ENCODE data around the gene CLN3. TPM values are rescaled to one million over a fixed set of nuclear protein-coding genes. Genes with fewer than 3 reads are reported as not detected.
A peak's percentile ranks its signal among the peaks of the same experiment; 100 is the strongest.
"Not testable (repeated sequence)": the region's sequence is repeated elsewhere in the genome, so short reads cannot be mapped to it uniquely, and the experiment has no call there.

CLN3 gene
- total RNA-seq, 1 donor from 2014 or later: 79.9 TPM

GRCh38 chr16:28475221-28475620 lies 16.7 kb downstream of the CLN3 start:
- Histone ChIP-seq H3K36me3 (peaks cover 74% of the 10 kb centered on the region), H3K4me1 (no peaks in the 10 kb centered on the region), H3K27ac (no peak overlapping the region), H3K4me3 (no peak overlapping the region), H3K27me3 (ENCODE audit: low read depth) (no peaks in the 10 kb centered on the region), H3K9me3 (no peaks in the 10 kb centered on the region)
- intact Hi-C loops (cut with DNase I): no loop called here
- no peak for ATAC-seq
- TF ChIP-seq, protein P1, sequence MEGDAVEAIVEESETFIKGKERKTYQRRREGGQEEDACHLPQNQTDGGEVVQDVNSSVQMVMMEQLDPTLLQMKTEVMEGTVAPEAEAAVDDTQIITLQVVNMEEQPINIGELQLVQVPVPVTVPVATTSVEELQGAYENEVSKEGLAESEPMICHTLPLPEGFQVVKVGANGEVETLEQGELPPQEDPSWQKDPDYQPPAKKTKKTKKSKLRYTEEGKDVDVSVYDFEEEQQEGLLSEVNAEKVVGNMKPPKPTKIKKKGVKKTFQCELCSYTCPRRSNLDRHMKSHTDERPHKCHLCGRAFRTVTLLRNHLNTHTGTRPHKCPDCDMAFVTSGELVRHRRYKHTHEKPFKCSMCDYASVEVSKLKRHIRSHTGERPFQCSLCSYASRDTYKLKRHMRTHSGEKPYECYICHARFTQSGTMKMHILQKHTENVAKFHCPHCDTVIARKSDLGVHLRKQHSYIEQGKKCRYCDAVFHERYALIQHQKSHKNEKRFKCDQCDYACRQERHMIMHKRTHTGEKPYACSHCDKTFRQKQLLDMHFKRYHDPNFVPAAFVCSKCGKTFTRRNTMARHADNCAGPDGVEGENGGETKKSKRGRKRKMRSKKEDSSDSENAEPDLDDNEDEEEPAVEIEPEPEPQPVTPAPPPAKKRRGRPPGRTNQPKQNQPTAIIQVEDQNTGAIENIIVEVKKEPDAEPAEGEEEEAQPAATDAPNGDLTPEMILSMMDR (IDR thresholded peaks at IDR 0.05): no peak
- DNase-seq: no peak

DNA sequence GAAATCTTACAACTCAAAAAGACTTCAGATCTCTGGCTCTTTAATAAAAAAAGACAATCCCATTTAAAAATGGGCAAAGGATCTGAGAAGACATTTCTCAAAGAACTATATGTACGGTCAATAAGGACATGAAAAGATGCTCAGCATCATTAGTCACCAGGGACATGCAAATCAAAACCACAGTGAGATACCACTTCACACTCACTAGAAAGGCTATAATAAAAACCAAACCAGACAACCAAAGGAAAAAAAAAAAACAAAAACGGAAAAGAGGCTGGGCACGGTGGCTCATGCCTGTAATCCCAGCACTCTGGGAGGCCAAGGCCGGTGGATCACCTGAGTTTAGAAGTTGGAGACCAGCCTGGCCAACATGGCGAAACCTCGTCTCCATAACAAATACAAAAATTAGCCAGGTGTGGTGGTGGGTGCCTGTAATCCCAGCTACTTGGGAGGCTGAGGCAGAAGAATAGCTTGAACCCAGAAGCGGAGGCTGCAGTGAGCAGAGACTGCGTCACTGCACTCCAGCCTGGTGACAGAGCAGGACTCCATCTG lies 18.1 kb downstream of the CLN3 start:
- no peak overlapping the region for H3K27ac ChIP-seq
- DNase-seq (no peak), ATAC-seq (no peak)
- no peak overlapping the region for H3K4me3 ChIP-seq
- no peaks in the 10 kb centered on the region for H3K4me1 ChIP-seq
- H3K36me3 ChIP-seq: peaks cover 59% of the 10 kb centered on the region
- no peaks in the 10 kb centered on the region for H3K9me3 ChIP-seq
- intact Hi-C loops (cut with DNase I): no loop called here
- TF ChIP-seq, protein P1 (IDR thresholded peaks at IDR 0.05): no peak
- H3K27me3 ChIP-seq (ENCODE audit: low read depth): no peaks in the 10 kb centered on the region

GRCh38 chr16:28447081-28447480 lies 44.8 kb downstream of the CLN3 start:
- H3K9me3 ChIP-seq; H3K27ac ChIP-seq; DNase-seq; H3K4me3 ChIP-seq; H3K27me3 ChIP-seq (ENCODE audit: low read depth); ATAC-seq; intact Hi-C loops (cut with DNase I); H3K4me1 ChIP-seq; H3K36me3 ChIP-seq: not testable (repeated sequence)

DNA sequence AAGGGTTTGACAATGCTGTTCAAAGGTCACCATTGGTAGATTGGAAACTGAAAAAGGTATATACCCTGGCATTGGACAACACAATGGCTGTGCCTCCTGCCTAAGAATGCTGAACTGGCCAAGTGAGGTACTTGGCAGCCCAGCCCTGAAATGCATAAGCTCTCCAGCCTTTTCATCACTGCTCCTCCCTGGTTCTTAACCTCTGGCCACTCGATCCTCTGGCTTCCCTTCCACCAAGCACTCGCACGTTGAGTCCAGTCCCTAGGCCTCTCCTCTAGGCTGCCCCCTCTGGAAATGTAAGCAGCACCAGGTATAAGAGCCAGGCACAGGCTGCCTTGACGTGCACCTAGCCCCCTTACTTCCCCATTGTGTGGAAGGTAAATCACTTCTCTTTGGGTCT lies 45.5 kb downstream of the CLN3 start:
- H3K36me3 ChIP-seq; H3K4me3 ChIP-seq; H3K9me3 ChIP-seq; intact Hi-C loops (cut with DNase I); H3K27me3 ChIP-seq (ENCODE audit: low read depth); H3K27ac ChIP-seq; H3K4me1 ChIP-seq; DNase-seq: not testable (repeated sequence)
- peak; percentile 43 to 45 for ATAC-seq

GRCh38 chr16:28443943-28444342 lies 47.9 kb downstream of the CLN3 start:
- not testable (repeated sequence) for DNase-seq

DNA sequence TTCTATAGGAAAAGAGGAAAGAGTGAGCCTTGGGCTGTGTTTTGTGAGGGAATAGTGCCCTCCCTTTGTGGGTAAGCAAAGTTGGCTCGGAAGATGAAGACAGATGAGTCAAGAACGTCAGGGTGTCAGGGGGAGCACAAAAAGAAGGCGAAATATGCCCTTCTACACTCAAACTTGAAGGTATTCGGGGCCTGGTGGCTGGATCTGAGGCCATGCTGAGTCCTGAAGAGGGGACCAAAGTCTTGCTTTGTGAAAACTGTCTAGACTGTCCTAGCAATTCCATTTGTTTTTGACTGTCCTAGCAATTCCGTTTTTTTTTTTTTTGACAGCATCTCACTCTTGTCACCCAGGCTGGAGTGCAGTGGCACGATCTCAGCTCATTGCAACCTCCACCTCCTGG lies 53.0 kb downstream of the CLN3 start:
- ATAC-seq: peak in 1 of 2 donors; percentile 29
- H3K4me3 ChIP-seq; H3K27ac ChIP-seq; H3K36me3 ChIP-seq; H3K4me1 ChIP-seq; H3K9me3 ChIP-seq; H3K27me3 ChIP-seq (ENCODE audit: low read depth); intact Hi-C loops (cut with DNase I); DNase-seq: not testable (repeated sequence)

More at GRCh38 chr16:28443943-28444342, 47.9 kb downstream of the CLN3 start:
- H3K27me3 ChIP-seq (ENCODE audit: low read depth); H3K36me3 ChIP-seq; H3K27ac ChIP-seq; ATAC-seq; intact Hi-C loops (cut with DNase I); H3K4me1 ChIP-seq; H3K4me3 ChIP-seq; H3K9me3 ChIP-seq: not testable (repeated sequence)

GRCh38 chr16:28435340-28435739 lies 56.5 kb downstream of the CLN3 start:
- H3K4me3 ChIP-seq; H3K27ac ChIP-seq; ATAC-seq; intact Hi-C loops (cut with DNase I); H3K27me3 ChIP-seq (ENCODE audit: low read depth); H3K36me3 ChIP-seq; H3K9me3 ChIP-seq; H3K4me1 ChIP-seq: not testable (repeated sequence)
- peak; percentile 36 for DNase-seq

Other genes starting within 250 kb of the CLN3 start
- 2.4 TPM for gene SBK1, start 199.5 kb downstream of the CLN3 start, total RNA-seq
- gene NPIPB6, start 128.6 kb downstream of the CLN3 start, total RNA-seq: not detected
- gene EIF3CL, start 88.2 kb downstream of the CLN3 start, total RNA-seq: 17.5 TPM
- 0.44 TPM for gene NPIPB7, start 19.7 kb downstream of the CLN3 start, total RNA-seq
- 29.2 TPM for gene APOBR, start 2.6 kb upstream of the CLN3 start, total RNA-seq
- 1.4 TPM for gene IL27, start 14.8 kb upstream of the CLN3 start, total RNA-seq
- gene NUPR1, start 46.9 kb upstream of the CLN3 start, total RNA-seq: 302 TPM
- 40.6 TPM for gene SGF29, start 61.8 kb upstream of the CLN3 start, total RNA-seq
- gene SULT1A2, start 105.0 kb upstream of the CLN3 start, total RNA-seq: 10.3 TPM
- 50.2 TPM for gene SULT1A1, start 118.0 kb upstream of the CLN3 start, total RNA-seq
- gene NPIPB8, start 146.0 kb upstream of the CLN3 start, total RNA-seq: 2.7 TPM
- 484 TPM for gene EIF3C, start 219.4 kb upstream of the CLN3 start, total RNA-seq